Stimulated activated CD4-positive, alpha-beta T cell treated with anti-CD3 and anti-CD28 coated beads, Interleukin-12 subunit alpha, Interleukin-12 subunit beta, amount 100 ng/mL, for 4 hours (primary cell): ENCODE measurements around the gene STK11IP.

Source experiments
- DNase-seq: peaks from one replicate; pipeline ENCODE4 v3.0.0-alpha.2; 2020

Gene STK11IP

DNA sequence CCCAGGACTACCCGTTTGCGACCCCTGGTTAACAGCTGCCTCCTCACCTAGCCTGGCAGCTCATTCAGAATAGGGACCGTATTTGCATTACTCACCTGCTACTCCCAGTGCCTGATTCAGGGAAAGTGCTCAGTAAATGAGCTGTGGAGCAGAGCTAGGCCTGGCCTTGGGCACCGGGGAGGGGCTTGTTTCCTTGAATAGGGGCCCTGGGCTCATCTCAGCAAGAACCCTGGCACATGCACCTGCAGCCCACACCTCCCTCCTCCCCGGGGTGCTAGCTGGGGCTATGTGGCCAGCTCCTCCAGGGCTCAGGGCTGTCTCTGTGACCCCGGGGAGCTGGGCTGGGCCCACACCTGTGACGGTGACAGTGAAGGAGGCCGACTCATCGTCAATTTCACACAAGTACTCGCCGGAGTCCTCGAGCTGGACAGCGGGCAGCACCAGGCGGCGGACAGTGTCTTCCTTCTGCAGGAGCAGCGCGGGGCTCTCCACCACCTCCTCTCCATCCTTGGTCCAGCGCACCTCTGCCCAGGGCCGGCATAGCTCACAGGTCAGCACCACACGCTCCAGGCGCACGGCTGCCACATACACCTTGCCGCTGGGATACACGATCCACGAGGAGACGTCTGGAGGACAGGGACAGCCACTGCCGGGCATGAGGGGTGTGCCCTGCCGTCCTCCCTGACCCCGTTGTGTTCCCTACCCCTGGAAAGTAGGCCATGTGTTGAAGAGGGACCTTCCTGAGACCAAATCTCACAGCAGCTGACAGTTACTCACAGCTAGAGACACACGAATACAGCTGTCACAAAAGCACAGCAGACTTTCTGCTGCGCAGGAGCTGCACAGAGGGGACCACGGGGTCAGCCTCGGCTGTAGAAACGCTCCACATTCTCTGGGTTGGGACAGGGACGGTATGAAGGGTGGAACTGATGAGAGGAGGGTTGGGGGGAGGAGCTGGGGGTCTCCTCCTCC is 35.3 kb upstream of the STK11IP start:
- no peak for DNase-seq

DNA sequence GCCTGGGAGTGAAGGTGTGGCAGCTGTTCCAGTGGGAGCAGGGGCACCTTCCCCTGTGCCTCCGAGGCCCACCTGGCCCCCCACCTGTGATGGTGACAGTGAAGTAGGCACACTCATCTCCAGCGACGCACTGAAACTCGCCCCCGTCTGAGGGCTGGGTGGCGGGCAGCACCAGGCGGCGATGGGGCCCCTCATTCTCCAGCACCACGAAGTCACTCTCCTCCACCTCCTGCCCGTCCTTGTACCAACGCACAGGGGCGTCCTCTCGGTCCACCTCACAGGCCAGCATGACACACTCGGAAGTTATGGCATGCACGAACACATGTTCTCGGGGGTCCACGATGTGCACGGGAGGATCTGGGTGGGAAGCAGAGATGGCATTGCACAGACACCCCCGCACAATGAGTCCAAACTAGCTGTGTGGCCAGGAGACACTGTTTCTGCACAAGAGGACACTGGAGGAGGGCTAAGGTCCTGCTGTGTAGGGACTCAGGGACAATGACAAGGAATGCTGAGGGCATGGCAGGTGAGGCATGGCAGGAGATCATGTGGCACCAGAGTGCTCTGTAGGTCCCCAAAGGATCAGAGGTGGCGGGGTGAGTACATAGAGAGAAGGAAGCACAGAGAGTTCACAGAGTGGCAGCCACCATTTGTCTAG is 34.3 kb upstream of the STK11IP start:
- DNase-seq: no peak

DNA sequence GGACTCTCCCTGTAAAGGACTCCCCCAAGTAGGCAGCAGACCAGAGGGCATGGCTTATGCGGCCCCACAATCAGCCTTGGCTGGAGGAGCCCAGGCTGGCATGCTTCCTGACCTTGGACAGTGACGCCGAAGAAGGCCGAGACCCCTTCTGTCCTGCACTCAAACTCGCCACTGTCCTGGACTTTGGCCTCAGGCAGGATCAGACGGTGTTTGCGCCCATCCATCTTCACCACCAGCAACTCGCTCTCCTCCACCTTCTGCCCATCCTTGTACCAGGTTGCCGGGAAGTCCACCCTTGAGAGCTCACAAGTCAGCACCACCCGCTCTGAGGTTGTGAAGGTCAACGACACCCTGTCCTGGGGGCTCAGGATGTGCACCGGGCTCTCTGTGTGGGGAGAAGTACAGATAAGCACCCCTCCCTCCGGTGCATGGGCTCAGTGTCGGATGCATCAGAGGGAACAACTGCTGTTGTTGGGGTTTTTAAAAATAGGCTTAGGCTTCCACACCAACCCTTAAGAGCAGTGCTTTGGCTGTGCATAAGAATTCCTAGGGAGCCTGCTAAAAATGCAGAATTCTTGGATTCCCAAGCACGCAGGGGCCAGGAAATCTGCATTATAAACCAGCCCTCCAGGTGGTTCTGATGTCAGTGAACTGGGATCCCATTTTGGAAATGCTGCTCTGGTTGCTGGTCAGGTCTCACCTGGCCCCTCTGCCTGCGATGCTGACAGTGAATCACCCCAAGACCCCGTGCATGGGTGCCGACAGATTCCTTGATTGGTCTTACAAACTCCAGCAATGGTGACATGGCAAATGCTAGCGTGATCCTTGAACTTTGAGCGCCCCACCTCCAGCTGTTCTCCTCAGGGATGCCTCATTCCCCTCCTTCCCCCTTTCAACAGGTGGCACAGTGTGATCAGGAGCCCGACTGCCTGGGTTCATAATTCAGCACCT is 32.3 kb upstream of the STK11IP start:
- DNase-seq: no peak

DNA sequence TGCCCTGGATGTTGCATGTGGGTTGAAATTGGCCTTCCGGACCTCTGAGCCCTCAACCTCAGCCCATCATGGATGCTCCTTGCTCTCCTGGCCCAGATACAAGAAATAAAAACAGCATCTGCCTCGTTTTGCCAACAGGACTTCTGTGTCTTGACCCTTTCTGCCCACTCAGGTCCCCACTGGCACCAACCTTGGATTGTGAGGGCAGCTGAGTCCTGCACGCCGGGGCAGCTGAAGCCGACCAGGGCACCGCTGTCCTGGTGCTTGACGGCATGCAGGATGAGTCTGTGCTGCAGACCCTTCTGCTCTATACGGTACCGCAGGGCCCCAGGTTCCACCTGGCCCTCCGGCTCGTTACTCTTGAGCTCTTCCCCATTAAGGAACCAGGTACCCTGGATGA is 31.0 kb upstream of the STK11IP start:
- DNase-seq: no peak

DNA sequence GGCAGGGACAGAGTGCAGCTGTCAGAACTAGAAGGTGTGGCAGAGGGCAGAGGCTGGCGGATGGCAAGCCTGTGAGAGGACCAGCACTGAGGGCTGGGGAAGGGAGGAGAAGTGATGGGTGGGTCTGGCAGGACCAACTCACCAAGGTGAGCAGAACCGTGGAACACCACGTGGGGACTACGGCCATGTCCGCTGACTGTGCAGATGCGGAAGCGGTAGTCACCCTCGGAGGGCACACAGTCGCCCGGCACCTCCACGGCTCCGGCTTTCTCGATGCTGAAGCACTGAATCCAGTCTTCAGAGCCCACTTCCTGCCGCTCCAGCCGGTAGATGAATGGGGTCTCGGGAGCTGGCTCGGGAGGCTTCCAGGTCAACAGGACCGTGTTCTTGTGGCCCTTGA is 30.5 kb upstream of the STK11IP start:
- DNase-seq: no peak

DNA sequence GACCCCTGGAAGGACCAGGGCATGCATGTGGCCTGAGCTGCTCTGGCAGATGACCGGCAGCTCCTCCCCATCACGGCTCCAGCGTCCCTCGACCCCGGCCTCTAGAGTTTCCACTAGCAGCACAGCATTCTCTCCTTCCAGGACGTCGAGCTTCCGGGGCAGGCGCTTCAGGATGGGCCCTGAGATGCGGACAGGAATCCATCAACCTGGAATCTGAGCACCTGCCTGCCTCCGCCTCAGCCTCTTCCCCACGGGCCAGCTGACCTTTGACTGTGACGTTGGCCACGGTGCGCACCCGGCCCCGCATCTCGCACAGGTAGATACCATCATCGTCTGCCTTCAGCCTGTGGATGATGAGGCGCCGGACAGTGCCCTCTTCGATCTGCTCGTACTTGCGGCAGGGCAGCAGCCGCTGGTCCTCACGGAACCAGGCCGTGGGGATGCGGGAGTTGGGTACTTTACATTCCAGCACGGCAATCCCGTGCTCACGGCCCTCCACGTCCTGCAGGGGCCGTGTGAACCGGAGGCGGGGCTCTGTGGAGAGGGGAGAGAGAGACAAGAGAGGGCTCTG is 29.8 kb upstream of the STK11IP start:
- no peak for DNase-seq

DNA sequence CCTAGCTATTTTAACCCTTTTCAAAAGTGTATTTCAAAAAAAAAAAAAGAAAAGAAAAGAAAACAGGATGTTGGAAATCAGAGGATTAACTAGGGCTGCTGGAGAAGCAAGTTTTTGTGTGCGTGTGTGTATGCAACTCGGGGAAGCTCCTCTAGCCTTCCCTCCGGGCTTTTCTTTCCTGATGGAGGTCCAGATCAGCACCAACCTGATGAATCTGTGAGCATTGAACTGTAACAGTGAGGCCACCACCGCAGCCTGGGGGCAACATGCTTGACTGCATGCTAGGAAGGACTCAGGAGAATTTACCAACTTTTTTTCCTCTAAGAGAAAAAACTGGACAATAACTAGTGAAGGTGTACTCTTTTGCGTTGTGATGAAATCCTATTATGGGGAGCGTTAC is 28.6 kb upstream of the STK11IP start:
- DNase-seq: no peak

DNA sequence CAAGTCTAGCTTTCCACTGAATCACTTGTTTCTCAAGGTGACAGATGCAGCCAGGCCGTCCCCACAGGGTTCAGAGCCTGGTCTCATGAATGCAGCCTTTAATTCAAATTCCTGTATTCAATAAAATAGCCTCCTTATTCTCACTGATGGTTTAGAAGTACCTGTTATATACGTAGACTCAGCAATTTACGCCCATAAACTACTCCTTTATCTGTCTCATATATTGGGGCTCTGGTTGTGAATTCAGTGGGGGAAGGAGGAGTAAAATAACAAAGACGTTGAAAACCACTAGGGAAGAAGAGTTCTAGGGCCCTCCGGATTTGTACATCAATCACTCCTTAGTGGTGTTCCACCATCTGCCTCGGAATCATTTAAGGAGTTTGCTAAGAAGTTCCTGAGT is 28.0 kb upstream of the STK11IP start:
- DNase-seq: no peak

DNA sequence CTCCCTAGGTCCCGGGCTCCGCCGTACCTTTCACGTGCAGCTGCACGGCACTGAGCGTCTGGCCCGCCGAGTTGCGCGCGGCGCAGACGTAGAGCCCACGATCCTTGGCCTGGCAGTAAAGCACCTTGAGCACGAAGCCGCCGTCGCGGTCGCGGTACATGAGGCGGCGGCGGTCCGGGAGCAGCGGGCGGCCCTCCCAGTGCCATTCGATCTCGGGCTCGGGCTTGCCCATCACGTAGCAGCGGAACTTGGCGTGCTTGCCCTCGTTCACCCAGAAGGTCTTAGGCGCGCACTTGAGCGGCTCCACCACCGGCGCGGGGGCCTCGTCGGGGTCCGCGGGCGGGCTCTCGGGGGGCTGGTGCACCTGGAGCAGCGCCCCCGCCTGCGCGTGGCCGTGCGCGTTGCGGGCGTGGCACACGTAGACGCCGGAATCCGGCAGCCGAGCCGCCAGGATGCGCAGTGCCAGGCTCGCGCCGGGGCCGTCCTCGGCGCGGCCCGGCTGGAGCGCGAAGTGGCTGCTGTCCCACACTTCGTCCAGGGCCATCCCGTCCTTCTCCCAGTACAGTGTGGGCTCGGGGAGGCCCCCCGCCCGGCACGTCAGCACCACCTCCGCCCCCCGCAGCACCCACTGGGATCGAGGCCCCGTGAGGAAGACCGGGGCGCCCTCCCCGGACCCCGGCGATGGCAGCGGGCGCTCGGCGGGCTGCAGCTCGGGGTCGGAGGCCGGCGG is 27.3 kb upstream of the STK11IP start:
- DNase-seq: no peak

DNA sequence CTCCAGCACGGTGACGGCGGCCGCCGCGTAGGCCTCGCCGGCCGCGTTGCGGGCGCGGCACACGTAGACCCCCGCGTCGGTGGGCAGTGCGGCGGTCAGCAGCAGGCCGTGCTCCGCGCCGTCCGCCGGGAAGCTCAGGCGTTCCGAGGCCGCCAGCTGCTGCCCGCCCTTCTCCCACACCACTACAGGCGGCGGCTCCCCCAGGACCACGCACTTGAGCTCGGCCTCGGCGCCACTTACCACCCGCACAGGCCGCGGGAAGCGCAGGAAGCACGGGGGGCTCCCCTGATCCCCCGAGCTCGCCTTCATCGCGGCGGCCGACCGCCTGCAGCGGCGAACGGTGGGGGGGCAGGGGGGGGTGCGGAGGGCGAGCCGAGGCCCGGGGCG is 26.7 kb upstream of the STK11IP start:
- DNase-seq: no peak

DNA sequence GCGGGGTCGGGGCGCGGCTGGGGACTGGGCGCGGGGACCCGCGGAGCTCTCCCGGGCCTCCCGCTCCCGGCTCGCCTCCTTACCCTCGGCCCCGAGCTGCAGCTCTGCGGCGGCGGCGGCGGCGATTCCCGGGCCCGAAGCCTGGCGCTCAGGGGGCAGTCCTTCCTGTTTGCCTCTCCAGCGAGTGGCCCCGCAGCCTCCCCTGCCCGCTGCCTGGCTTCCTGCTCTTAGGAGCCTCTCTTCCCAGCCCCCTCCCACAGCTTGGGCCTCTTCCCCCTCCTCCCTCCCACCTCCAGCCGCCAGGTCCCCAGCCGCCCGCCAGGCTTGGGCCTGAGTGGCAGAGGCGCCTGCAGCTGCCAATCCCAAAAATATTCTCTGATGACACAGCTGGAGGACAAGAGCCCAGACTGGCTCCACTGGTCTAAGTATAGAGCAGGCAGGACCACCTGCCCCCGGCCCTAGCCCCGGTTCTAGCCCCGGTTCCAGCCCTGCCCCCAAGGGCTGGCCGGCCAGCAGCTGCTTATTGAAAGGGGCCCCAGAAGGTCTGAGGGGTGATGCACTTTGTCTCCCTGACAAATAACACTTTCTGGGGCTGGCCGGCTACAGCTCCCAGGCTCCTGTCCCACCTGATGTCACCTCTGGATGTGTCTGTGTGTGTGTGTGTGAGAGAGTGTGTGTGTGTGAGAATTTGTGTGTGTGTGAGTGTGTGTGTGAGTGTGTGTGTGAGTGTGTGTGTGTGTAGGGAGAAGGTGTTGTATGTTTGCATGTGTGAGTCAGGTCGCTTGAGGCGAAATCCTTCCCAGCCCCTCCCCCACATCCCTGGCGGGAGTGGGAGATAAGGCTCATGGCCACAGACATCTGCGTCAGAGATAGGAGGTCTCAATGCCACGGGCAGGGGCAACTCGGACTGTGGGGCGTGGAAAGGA is 26.1 kb upstream of the STK11IP start, which contains the start of gene OBSL1:
Gene OBSL1, minus strand, starts transcription at position 229 of the 926 bp plus-strand sequence. CDS start 307 bp downstream, outside the sequence.
- DNase-seq: no peak

DNA sequence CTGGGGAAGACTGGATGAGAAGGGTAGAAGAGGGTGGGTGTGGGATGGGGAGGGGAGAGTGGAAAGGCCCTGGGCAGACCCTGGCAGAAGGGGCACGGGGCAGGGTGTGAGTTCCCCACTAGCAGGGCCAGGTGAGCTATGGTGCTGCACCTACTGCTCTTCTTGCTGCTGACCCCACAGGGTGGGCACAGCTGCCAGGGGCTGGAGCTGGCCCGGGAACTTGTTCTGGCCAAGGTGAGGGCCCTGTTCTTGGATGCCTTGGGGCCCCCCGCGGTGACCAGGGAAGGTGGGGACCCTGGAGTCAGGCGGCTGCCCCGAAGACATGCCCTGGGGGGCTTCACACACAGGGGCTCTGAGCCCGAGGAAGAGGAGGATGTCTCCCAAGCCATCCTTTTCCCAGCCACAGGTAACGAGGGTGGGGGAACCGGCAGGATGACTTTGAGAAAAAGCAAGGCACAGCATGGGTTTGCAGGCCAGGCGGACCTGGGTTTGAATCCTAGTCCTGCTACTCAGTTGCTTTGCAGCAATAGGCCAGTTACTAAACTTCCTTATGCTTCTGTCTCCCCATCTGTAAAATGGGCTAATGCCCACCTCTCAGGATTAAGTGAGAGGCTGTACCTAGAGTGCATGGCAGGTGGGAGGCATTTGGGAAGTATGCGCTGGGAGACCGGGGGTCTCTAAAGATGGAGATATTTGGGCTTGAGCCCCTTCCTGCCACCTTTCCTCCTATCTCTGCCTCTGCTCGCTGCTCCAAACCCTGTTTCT is 25.2 kb upstream of the STK11IP start, which contains the start of gene INHA:
Gene INHA, plus strand, starts transcription at position 74 of the 765 bp plus-strand sequence. Its CDS starts 65 bp downstream, at position 139.
- DNase-seq: no peak

DNA sequence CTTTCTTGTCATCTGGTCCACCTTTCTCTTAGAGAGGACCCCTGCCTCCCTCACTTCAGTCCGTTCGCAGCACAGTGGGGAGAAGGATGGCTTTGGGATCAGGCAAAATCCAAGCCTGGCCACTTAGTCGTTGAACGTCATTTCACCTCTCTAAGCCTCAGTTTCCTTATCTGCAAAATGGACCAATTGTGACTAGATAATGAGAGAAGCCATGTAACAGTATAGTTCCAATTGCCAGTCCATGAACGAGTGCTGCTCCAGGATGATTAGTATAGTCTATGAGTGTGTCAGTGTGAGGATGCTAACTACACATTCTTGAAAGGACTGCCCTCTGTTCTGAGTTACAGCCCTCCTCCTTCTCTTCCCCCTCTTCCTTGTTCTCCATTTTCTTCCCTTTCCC is 24.5 kb upstream of the STK11IP start:
- DNase-seq: no peak

DNA sequence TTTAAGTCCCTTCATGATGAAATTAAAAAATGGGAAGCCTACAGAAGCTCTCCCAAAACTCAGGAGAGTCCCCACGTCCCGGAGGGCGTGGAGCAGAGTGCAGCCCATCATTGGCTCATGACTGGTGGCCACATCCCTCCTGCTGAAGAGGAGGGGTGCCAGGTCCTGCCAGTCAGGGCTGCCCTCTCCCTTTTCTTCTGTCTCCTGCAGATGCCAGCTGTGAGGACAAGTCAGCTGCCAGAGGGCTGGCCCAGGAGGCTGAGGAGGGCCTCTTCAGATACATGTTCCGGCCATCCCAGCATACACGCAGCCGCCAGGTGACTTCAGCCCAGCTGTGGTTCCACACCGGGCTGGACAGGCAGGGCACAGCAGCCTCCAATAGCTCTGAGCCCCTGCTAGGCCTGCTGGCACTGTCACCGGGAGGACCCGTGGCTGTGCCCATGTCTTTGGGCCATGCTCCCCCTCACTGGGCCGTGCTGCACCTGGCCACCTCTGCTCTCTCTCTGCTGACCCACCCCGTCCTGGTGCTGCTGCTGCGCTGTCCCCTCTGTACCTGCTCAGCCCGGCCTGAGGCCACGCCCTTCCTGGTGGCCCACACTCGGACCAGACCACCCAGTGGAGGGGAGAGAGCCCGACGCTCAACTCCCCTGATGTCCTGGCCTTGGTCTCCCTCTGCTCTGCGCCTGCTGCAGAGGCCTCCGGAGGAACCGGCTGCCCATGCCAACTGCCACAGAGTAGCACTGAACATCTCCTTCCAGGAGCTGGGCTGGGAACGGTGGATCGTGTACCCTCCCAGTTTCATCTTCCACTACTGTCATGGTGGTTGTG is 23.0 kb upstream of the STK11IP start:
- no peak for DNase-seq

DNA sequence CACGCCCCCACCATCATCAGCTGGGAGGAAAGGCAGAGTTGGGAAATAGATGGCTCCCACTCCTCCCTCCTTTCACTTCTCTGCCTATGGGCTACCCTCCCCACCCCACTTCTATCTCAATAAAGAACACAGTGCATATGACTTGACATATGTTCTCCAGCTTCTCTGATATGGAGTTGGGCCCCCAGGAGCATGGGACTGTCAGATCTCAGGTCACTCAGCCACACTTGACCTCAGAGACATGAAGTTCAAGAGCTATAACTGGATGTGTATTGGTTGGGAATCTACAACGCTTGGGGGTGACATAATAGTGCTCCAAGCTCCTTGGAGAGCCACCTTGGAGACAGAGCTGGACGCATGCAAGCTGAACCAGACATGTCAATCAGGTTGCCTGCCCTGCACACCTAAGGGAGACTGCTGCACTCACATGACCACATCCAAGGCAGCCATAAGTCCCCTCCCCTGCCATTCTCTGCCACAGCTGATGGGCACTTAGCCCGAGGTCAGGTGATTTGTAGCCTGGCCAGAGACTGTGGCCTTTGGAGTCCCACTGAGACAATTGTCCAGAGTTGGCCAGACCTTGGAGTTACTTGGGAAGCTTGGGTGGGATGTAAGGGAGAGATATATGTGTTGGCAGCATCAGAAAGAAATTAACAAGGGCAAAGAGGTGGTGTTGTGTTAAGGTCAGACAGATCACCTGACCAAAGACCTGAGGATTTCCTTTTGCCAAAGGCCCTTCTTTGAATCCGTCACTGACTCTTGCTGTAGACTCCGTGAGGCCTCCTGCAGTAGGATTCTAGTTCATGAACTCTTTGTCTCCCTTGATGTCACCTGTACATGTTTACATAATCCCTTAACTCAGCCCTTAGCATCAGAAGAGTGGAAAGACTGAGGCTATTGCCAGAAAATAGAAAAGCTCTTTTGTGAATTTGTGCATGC is 21.8 kb upstream of the STK11IP start:
- DNase-seq: no peak

DNA sequence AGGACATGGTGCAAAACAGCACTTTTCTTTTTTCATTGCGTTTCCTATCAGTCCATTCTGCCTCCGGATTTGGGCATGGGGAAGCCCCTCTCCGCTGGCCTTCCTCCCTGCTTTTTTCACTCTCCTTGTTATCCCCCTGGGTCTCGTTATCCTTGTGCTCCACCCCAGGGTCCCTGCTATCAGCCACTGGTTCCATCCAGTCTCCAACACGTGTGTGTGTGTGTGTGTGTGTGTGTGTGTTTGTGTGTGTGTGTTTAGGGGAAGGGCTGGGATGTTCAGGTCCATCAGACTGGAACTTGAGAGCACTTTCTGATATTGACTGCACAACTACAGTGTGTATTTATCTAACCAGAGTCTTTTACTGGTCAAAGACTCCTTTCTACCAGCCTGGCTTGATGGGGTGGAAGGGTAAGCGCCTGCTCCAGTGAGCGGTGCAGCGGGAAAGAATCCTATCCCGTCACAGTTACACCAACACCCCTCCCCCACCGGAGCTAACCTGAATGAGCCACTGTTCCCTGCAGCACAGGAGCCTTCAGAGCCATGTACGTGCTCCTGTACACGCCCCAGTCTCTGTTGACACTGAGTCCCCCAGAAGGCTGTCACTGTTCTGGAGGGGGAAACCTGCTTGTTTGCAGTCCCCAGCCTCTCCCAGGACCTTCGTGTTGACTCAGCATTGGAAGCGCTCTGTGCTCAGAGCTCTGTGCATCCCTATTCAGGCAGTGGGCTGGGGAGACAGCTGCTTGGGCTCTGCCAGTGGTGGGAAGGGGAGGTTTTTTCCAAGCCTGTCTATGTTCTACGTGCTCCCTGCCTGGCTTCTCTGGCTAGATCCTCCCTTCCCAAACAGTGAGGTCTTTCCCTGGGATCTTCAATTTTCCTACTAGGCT is 20.9 kb upstream of the STK11IP start:
- DNase-seq: no peak
